Stimulated activated CD8-positive, alpha-beta memory T cell treated with anti-CD3 and anti-CD28 coated beads, Interleukin-12 subunit alpha, Interleukin-12 subunit beta, amount 100 ng/mL, for 4 hours (primary cell): ENCODE data around the gene PKNOX2.

ENCODE experiments used
- DNase-seq: peaks from one replicate; pipeline ENCODE4 v3.0.0-alpha.2; 2020; ENCODE audit warnings: low read depth

Gene PKNOX2

DNA sequence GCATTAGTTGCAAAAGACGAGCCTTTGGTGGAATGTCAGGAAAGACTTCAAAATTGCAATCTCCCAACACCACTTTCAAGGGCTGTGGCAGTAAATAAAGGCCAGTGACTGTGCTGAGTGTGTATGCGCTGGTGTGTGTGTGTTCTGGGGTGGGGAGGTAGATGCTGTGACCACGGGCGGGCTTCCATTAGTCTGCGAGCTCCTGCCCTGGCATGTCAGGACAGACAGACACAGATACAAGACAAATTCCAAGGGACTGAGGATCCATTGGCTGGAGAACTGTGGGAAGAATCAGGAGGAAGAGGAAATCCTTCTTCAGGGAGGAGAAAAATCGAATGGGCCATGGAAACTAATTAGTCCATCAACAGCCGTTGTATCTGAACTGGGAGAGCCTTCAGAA lies 248.0 kb downstream of the PKNOX2 start:
- DNase-seq = no peak

DNA sequence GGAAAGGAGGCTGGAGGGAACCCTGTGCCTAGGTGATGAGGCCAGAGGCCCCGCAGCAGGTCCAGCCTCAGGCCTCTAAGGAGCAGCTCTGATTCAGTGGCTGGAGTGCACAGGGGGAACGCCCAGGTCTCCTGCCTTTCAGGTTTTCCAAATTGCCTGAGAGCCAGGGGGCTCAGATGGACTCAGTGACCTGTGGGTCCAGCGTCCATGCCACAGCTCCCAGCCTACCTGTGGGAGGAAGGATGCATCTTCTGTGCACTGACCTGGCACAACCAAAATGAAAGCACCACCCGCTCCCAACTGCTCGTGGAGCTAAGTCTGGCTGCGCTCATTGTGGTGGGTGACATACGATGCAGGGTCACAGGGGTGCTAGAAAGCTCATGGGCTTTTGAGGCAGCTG lies 248.7 kb downstream of the PKNOX2 start:
- no peak for DNase-seq

DNA sequence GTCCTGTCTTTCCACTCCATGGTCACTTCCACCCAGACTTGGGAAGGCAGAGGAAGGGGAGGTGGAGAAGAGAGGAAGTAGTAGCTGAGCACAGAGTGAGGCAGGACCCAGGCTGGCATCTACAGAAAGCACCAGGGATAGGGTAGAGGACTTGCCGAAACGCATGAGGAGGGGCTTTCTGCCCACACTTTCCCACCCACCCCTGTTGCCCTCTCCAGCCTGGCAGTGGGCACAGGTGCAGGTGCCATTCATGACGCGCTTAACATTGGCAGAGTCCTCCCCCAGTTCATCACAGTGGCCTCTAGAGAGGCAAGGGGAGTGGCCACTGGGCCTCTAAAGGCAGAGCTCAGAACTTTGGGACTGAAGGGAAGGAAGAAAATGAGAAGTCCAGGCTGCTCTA lies 249.6 kb downstream of the PKNOX2 start:
- DNase-seq = no peak

DNA sequence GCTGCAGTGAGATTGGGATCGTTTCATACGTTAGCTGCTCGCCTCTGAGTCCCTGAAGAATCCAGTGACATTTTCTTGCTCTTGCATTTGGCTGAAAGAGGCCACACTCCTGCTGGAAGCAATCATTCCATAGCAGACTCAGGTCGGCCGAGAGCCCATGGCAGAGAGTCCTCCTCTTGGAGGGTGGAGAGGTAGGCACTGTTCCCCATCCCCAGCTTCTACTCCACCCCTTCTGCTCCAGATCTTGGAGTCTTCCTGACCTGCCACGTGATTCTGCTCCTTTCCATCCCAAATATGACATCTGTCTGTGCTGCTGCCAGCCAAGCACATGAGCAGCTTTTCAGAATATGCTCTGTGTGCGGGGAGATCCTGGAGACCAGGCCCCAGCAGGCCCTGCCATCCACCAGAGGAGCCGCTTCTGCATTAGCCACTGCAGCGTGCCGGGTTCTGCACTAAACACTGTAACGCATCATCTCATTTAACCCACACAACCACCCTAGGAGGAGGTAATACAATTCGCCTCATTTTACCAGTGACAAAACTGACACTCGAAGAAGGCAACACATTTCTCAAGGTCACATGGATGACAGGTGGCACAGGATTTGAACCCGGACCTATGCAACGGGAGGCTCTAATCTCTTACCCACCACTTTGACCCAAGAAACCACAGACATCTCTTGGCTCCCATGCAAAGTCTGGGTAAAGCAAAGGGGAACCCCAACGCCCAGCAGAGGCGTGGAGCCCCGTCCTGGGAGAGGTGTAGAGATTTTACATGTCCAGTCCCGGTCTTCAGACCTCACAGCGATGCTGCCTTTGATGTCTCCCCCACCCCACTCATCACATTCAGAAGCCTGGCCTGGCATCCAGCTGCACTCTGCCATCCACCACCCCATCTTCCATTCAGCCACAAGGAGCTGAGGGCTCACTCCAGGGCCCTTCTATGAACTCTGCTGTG lies 252.7 kb downstream of the PKNOX2 start:
- DNase-seq = no peak

DNA sequence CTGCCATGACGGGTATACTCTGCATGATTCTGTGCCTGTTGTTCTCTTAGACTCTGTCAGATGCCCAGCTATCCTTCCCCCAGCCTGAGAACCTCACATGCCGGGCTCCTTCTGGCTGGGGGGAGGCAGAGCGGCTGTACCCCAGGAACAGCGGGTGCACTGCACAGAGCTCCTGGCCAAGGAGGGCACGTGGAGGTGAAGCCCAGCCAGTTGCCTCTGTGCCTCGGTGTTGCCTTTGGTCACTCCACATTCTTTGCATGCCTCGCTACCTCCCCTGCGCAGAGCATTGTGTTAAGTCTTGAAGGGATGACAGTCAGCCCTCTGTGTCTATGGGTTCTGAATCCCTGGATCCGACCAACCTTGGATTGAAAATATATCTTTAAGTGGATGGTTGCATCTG lies 253.8 kb downstream of the PKNOX2 start:
- no peak for DNase-seq

DNA sequence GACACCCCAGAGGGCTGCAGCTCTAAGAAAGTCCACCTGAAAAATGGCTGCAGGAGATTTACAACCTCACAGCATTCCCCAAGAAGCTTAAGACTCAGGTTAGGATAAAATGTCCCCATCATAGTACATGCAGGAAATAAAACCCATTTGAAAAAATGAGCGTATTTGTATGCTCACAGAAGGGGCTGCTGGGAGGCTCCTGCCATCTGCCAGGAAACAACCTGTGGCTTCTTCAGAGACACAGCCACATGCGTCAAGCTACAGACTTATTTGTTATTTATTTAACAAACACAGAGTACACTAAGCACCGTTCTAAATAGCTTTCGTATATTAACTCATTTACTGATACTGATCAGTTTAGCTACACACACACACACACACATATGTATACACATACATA lies 258.1 kb downstream of the PKNOX2 start:
- DNase-seq = no peak

DNA sequence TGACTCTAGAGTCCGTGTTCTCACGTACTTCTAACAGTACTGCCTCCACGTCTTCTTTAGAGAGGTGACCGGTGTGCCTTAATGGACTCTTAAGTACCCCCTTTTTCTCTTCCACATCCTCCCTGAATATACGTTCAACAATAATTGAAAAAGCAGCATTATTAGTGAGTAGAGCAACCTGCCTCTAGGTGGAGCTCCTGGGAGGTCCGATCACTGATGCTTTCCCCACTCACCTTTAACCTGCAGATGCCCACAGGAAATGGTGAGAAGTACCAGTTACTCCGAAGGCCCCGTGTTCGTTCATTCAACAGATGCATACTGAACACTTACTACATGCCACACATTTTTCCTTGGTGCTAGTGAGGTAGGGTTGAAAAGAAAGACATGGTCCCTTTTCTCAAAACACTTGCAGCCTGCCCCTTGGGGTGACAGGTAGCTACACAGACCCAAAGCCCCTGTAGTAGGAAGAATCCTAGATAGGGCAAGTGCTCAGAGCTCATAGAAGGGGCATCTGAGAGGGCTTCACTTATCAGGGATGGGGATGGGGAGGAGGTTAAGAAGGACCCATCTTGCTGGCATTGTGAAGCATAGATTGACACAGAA lies 258.8 kb downstream of the PKNOX2 start:
- no peak for DNase-seq

DNA sequence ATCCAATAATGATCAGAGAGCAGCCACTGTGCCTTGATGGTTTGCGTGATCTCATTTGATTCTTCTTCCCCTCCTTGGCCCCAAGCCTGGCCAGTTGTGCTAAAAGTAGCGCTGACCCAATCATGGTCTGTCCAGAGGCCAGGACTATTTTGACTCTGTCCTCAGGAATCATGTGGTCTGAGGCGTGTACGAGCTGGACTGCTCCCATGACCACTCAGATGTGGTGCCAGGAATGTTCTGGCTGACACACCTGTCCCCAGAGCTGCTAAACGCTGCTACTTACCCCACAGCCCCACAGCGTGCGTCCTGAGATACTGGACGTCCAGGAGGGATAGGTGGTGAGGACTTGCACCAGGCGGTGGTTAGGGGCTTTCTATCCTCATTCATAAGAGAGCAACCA lies 261.1 kb downstream of the PKNOX2 start:
- no peak for DNase-seq

DNA sequence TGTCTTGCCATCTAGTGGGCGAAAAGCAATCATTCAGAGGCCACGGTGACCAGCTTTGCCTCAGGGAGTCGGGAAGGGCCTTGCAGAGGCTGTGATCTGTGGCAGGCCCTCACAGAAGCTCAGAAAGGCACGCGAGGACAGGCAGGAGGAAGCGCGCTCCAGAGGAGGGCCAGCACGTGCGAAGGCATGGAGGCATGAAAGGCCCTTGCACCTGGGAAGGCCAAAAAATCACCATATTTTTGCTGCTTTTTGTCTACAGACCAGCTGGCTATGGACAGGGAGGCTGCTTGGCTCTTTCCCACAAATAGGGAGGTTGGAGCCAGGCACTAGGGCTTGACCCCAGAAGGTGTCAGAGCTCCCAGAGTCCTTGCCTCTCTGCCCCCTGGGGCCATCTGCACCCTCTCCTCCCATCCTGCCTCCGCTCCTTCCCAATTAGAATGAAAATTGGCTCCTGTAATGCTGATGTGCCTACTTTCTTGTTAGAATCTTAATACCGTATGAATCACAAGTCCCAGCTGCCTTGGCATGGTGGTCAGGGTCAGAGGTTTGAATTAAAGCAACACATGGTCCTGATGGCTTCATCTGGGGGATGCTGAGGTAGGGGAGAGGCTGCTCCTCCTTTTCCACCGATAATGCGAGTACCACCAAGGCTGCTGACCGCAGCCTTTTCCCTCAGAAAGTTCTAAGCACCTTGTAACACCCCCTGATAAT lies 262.4 kb downstream of the PKNOX2 start:
- no peak for DNase-seq

DNA sequence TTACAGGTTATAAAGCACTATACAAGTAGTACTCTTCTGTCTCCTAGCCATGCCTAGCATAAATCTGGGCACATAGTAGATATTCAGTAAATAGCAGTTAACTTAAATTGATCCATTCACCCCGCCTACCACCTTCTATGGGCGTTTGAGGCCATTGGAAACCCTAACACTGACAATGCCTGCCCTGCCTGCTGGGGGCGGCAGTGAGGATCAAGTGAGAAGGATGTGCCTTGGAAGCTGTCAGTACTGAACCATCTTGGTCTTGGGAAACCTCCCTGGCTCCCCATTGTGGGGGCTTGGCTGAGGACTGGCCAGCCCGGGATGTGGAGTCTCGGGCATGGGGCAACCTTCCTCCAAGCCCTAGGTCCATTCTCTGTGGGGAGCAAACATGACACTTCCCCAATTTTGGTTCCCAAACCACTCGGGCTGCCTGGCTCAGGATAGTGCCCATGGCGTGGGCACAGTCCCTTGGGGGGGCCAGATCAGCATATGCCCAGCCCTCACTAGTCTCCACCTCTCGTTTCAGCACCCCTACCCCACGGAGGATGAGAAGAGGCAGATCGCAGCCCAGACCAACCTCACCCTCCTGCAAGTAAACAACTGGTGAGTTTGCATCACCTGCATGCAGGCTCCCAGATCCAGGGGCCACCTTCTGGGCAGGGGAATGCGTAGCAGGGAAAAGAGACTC lies 264.1 kb downstream of the PKNOX2 start:
- DNase-seq = no peak

DNA sequence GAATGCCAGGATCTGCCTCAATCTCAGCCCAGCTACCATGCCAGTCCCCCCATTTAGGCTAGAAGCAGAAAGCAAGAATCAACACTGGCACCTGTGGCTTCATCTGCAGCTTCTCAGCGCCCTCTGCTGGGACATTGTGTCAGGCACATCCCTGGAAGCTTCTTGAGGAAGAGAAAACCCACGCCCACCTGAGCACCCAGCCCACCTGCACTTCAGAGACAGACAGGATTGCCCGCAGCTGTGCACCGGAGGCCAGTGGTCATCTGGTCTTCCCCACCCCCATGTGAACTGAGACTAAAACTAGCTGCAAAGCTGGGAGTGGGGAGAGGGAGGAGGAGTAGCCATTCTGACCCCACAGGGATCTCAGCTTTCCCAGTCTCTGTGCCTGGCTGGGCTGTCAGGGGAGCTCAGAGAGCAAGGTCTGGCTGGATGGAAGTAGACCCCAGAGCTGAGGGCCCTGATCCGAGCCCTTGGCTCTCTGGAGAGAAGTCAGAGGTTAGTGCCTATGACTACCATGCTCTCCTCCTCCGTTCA lies 264.7 kb downstream of the PKNOX2 start:
- DNase-seq = peak; percentile 13

DNA sequence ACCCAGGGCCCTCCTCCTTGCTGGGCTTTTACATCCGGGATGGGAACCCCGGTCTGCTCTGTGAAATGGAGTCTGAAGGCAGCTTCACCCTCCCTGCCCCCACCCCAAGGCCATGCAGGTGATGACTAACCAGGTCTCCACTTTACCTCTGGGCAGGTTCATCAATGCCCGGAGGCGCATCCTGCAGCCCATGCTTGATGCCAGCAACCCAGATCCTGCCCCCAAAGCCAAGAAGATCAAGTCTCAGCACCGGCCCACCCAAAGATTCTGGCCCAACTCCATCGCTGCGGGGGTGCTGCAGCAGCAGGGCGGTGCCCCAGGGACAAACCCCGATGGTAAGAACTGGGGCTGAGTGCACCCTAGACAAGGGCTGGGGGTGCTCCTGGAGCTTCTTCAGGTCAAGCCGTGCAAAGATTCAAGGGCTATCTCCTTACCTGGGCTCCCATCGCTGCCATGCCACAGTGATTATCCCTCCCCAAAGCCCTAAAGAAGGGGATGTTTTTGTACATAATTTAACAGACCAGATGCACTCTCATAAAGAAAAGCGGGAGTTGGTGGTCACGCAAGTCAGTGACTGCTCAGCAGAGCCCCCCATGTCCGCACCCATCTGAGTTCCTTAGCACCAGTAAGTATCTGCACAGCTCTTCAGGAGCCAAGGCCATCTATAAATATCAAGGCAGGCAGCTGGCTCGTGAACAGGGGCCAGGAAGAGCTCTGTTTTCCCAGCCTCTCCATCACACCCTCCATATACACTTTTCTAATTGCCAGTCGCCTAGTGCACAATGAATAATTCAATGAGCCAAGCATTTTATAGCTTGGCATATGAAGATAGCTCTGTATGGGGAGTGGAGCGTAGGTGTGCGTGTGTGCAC lies 265.5 kb downstream of the PKNOX2 start:
- no peak for DNase-seq

DNA sequence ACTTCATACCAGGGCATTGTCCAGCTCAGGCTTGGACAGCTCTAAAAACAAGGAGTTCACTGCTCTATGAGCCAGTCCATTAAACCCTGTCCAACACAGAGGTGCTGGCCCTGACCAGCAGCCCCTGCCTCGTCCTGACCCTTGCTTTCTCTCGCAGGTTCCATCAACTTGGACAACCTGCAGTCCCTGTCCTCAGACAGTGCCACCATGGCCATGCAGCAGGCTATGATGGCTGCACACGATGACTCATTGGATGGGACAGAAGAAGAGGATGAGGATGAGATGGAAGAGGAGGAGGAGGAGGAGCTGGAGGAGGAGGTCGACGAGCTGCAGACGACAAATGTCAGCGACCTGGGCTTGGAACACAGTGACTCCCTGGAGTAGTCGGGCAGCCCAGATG lies 266.5 kb downstream of the PKNOX2 start:
- DNase-seq = no peak

DNA sequence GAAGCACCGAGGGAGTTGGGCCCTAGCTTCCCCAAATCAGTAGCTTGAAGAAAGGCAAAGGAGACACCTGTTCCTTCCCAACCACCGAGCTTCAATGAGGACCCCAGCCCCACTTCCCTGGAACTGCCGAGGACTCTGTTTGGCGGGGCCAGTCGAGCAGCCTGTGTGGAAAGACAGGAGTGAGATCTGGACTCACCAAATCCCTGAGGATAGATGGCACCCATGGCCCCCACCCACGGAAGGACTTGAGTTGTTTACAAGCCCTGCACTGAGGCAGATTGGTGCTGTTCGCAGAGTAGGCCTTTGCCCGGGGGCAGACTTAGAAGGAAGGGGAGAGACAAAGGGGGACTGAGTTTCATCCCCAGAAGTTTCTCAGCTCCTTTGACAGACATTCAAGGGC lies 266.9 kb downstream of the PKNOX2 start:
- no peak for DNase-seq

DNA sequence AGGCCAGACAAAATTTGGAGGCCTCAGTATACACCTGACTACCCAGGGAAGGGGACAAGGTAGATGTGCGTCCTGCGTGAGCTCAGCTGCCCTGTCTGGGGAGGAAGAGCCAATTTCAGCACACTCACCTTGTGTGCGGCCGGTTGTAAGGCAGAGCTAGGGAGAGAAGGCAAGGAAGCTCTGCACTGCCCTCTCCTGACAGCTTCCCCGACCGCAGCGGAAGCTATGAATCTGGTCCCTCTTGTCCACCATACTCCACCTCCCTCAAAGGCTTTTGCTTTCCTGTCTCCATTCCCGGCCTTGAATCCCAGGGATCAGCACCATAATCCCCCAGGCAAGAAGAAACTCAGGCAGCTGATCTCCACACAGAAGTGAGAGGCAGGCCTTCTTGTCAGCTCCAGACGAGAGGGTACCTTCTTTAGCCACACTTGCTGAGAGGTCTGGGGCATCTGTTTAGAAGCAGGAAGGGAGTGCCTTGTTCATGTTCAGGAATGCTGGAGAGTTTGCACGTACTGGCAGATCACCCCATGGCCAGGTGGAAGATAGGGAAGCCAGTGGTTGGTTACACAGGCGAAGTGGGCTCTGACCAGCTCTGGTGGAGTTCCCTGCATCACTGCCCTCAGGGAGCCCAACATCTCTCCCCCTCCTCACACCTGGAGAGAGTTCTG lies 269.0 kb downstream of the PKNOX2 start:
- no peak for DNase-seq

DNA sequence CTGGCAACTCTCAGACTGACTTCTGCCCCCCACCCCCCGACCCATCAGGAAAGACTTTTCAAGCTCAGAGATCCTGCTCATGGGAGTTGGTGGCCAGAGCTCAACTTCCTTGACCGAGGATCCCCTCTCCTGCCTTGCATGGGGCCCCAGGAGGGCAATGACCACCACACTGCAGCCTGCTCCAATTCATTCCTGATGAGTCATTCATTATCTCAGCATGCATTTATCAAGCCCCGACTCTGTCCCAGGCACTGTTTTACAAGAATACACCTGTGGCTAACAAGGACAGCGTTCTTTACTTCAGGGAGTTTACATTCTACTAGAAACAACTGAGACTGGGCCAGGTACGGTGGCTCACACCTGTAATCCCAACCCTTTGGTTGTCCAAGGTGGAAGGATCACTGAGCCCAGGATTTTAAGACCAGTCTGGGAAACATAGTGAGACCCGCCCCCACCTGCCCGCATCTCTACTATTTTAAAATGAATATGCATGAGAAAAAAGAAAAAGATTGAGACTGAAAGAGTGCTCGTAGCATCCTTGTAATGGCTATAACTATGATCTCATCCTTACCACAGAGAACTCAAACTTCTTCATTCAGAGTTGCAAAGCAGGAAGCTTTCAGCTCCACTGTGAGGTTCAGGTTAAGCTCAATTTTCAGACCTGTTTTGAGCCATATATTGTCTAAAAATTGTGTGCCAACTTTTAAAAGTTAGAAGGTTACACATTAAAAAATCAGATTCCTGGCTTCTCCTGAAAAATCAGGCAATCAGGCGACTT lies 271.1 kb downstream of the PKNOX2 start:
- DNase-seq = no peak

DNA sequence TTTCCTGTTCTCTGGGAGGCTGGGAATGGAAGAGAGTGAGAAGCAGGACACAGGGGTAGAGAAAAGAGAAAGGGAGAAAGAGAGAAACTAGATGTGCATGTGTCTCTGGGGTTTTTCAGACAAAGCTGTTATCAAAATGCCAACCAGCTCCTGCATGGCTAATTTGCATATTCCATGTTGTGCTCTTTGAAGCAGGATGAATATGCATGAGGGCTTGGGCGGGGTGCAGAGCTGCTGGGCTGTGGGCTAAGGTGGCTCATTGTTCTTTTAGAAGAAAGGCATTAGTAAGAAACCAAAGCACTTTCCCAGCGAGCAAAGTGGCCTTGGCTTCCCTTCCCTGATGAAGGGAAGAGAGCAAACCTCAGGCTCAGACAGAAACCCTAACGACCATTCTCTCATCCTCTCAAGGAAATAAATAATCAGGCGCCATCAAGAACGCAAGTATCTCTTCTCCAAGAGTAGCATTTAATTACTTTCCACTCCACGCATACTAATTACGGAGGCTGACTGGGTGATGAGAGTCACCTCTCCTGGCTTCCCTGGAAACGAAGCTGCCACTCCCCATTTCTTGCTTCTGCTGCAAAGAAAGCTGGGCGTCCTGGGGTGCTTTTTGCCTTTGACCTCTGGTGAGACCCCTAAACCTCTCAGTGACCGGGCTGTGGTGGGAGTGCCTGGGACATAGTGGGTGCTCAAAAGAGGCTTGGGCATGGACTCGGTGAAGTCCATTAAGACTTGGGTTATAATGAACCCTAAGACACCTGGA lies 277.3 kb downstream of the PKNOX2 start:
- DNase-seq = no peak

DNA sequence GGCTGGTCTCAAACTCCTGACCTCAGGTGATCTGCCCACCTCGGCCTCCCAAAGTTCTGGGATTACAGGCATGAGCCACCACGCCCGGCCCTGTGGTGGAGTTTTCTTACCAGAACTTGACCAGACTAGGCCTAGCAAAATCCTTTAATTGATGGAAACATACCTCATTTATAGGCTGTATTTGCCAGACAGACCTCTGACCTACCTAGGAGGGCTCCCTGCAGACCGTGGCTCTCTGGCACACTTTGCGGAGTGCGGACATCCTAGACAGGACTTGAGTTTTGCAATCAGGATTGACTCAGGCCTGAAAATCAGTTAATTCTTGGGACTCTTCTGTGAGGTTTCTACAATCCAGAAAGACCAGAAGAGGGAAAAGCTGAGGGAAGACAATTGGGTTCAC lies 278.4 kb downstream of the PKNOX2 start:
- DNase-seq = no peak

DNA sequence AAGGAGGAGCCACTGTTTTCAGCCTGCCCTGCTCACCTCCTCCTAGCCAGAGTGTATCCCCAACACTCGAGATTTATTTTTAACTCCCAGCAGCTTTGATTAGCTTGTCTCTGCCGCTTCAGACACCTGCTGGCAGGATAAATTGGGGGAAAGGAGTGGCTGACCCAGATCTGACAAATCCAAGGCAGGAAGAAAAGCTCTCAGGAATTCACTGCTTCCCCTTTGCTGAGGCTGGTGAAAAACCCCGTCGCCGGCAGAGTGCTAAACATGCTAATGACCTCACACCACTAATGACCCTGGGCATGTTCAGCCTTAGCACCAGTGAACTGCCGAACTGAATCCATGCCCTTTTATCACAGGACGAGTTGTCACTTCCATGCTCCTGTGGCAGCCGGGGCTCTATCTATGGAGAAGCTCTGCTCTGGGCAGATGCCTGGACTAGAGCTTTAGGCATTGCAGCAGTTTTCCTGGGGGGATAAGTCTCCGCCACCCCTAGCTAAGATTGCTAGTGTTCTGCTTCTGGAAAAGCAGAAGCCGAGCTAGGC lies 279.3 kb downstream of the PKNOX2 start:
- no peak for DNase-seq
